Measurements from ENCODE around the gene NPY.
"Not testable (repeated sequence)": the region's sequence is repeated elsewhere in the genome, so short reads cannot be mapped to it uniquely, and the experiment has no call there.

The NPY gene

GRCh38 chr7:24251568-24251967 is 32.4 kb upstream of the NPY start:
- ATAC-seq, result no peak
- peak; percentile 72 for TF ChIP-seq ZFP30 (CRISPR knock-in tag; IDR thresholded peaks at IDR 0.05)
- no peak for TF ChIP-seq SNAI2 (CRISPR knock-in tag; IDR thresholded peaks at IDR 0.05)
- no peak for TF ChIP-seq PPARA (CRISPR knock-in tag; IDR thresholded peaks at IDR 0.05; ENCODE audit: borderline replicate concordance)
- TF ChIP-seq TOX (CRISPR knock-in tag; IDR thresholded peaks at IDR 0.05; ENCODE audit: borderline replicate concordance), result no peak
- TF ChIP-seq ARNTL (CRISPR knock-in tag; IDR thresholded peaks at IDR 0.05; ENCODE audit: borderline replicate concordance, low read depth), result no peak
- TF ChIP-seq ZNF70 (CRISPR knock-in tag; IDR thresholded peaks at IDR 0.05), result no peak

GRCh38 chr7:24255139-24255538 is 28.9 kb upstream of the NPY start:
- no peak for ATAC-seq
- no peak for TF ChIP-seq TSHZ2 (CRISPR knock-in tag; IDR thresholded peaks at IDR 0.05)

- ATAC-seq, result not testable (repeated sequence)
Observed at GRCh38 chr7:24258324-24258723, 25.7 kb upstream of the NPY start.

GRCh38 chr7:24271938-24272337 is 12.1 kb upstream of the NPY start:
- TF ChIP-seq GLIS3 (CRISPR knock-in tag; IDR thresholded peaks at IDR 0.05), result no peak
- no peak for TF ChIP-seq RARB (CRISPR knock-in tag; IDR thresholded peaks at IDR 0.05)

GRCh38 chr7:24279512-24279911 is 4.5 kb upstream of the NPY start:
- TF ChIP-seq ZNF8 (CRISPR knock-in tag; IDR thresholded peaks at IDR 0.05) (no peak), CSDC2 (CRISPR knock-in tag; IDR thresholded peaks at IDR 0.05) (no peak), ARNTL (CRISPR knock-in tag; IDR thresholded peaks at IDR 0.05; ENCODE audit: borderline replicate concordance, low read depth) (no peak), ISL1 (CRISPR knock-in tag; IDR thresholded peaks at IDR 0.05) (no peak), TCF4 (CRISPR knock-in tag; IDR thresholded peaks at IDR 0.05; ENCODE audit: borderline replicate concordance) (no peak), GLIS3 (CRISPR knock-in tag; IDR thresholded peaks at IDR 0.05) (no peak), ZNF70 (CRISPR knock-in tag; IDR thresholded peaks at IDR 0.05) (no peak), CSRNP3 (CRISPR knock-in tag; IDR thresholded peaks at IDR 0.05) (no peak), BACH2 (CRISPR knock-in tag; IDR thresholded peaks at IDR 0.05; ENCODE audit: borderline replicate concordance) (no peak), PPARA (CRISPR knock-in tag; IDR thresholded peaks at IDR 0.05; ENCODE audit: borderline replicate concordance) (no peak), ZFP3 (CRISPR knock-in tag; IDR thresholded peaks at IDR 0.05) (no peak), OSR1 (CRISPR knock-in tag; IDR thresholded peaks at IDR 0.05) (no peak), POU6F1 (CRISPR knock-in tag; IDR thresholded peaks at IDR 0.05; ENCODE audit: borderline replicate concordance, low read depth) (no peak)
- no peak for ATAC-seq

More at GRCh38 chr7:24271938-24272337, 12.1 kb upstream of the NPY start:
- ATAC-seq, result no peak

- TF ChIP-seq OSR1 (CRISPR knock-in tag; IDR thresholded peaks at IDR 0.05) (no peak), CREB5 (CRISPR knock-in tag; IDR thresholded peaks at IDR 0.05; ENCODE audit: low read depth) (no peak), BACH2 (CRISPR knock-in tag; IDR thresholded peaks at IDR 0.05; ENCODE audit: borderline replicate concordance) (no peak), TCF4 (CRISPR knock-in tag; IDR thresholded peaks at IDR 0.05; ENCODE audit: borderline replicate concordance) (no peak)
- peak; percentile 20; the same call in 1 of the 3 replicates for ATAC-seq
Observed at GRCh38 chr7:24283554-24283896, 465 bp upstream of the NPY start.

Measured in SK-N-SH treated with all-trans-retinoic acid at 6 μM for 48 hours (cell line).